Activated CD8-positive, alpha-beta memory T cell treated with anti-CD3 and anti-CD28 coated beads for 1 hour (primary cell): ENCODE measurements around the gene CZIB.
A peak's percentile ranks its signal among the peaks of the same experiment; 100 is the strongest.

ENCODE experiments used
- DNase-seq, 2 donors: peaks; one replicate each; pipeline ENCODE4 v3.0.0-alpha.2; 2020; ENCODE audit warnings: low read depth in 1 of 2; ENCODE audit errors: extremely low read depth in 1 of 2

Gene CZIB

GRCh38 chr1:53220171-53220961 lies at the start of gene CZIB:
Gene CZIB (minus strand): TSS chr1:53220634. CDS start chr1:53220575, 59 bp downstream.
- DNase-seq = peak; percentile 73 to 90

GRCh38 chr1:53270107-53270506 lies 49.7 kb upstream of the CZIB start:
- no peak for DNase-seq

- DNase-seq = no peak
These were observed 47.3 kb upstream of the CZIB start for GRCh38 chr1:53267761-53268160.

GRCh38 chr1:53266038-53266437 lies 45.6 kb upstream of the CZIB start:
- no peak for DNase-seq

- DNase-seq = no peak
These were observed 45.1 kb upstream of the CZIB start for GRCh38 chr1:53265581-53265980.

GRCh38 chr1:53264048-53264447 lies 43.6 kb upstream of the CZIB start:
- DNase-seq = no peak

GRCh38 chr1:53262000-53262399 lies 41.6 kb upstream of the CZIB start:
- DNase-seq = no peak

GRCh38 chr1:53260631-53261247 lies 40.3 kb upstream of the CZIB start:
- DNase-seq = no peak

GRCh38 chr1:53259932-53260331 lies 39.5 kb upstream of the CZIB start:
- no peak for DNase-seq

- no peak for DNase-seq
These were observed 37.8 kb upstream of the CZIB start for GRCh38 chr1:53258216-53258615.

- DNase-seq = no peak
These were observed 37.1 kb upstream of the CZIB start for GRCh38 chr1:53257454-53258081.

- DNase-seq = no peak
These were observed 36.3 kb upstream of the CZIB start for GRCh38 chr1:53256511-53257453.

- DNase-seq = no peak
These were observed 34.6 kb upstream of the CZIB start for GRCh38 chr1:53255031-53255430.

GRCh38 chr1:53254011-53254640 lies 33.7 kb upstream of the CZIB start:
- no peak for DNase-seq

- DNase-seq = no peak
These were observed 29.9 kb upstream of the CZIB start for GRCh38 chr1:53250325-53250724.

GRCh38 chr1:53249706-53250105 lies 29.3 kb upstream of the CZIB start:
- no peak for DNase-seq

GRCh38 chr1:53246261-53247134 lies 26.1 kb upstream of the CZIB start:
- DNase-seq = no peak

- DNase-seq = no peak
These were observed 23.7 kb upstream of the CZIB start for GRCh38 chr1:53244141-53244540.

- DNase-seq = no peak
These were observed 21.9 kb upstream of the CZIB start for GRCh38 chr1:53242381-53242780.

GRCh38 chr1:53241828-53242227 lies 21.4 kb upstream of the CZIB start:
- DNase-seq = no peak
